HCT116 (cell line): ENCODE measurements around the gene MTUS2. TPM values are rescaled to one million over a fixed set of nuclear protein-coding genes. Genes with fewer than 3 reads are reported as not detected.
"Not testable (repeated sequence)": the region's sequence is repeated elsewhere in the genome, so short reads cannot be mapped to it uniquely, and the experiment has no call there.

ENCODE experiments used
- ATAC-seq: fragments of 200-7000 bp; cut with Tn5 transposase; 2 replicates; pipeline ENCODE4 v1.9.1; 2020; ENCODE audit warnings: mild to moderate bottlenecking, moderate library complexity
- BruUV-seq: library from RNA; stranded (reverse); fragments of 400-500 nt; replicated peaks from 2 replicates; lab custom pipeline; 2021; lab: Mats Ljungman, UMichigan
- CTCF ChIA-PET: fragments of 300-600 bp; sonication (Branson Sonifier 250); formaldehyde crosslinking; loops from one replicate; lab custom pipeline; 2021; ENCODE audit warnings: antibody characterized with exemption; lab: Charles Lee
- POLR2A ChIA-PET: fragments of 300-600, 350-600 bp; sonication (Branson Sonifier 250); formaldehyde crosslinking; loops from one replicate; lab custom pipeline; 2021; ENCODE audit warnings: antibody characterized with exemption; lab: Charles Lee
- RAD21 ChIA-PET, 2 experiments: fragments of 300-600 bp; sonication (Branson Sonifier 250); formaldehyde crosslinking; loops; one replicate each; lab custom pipeline; 2023; ENCODE audit warnings: low total read pairs in 2 of 2; ENCODE audit not compliant: uncharacterized antibody in 2 of 2, unreplicated experiment in 2 of 2, low non-redundant PET in 1 of 2; lab: Charles Lee
- DNase-seq: peaks from one replicate; pipeline ENCODE4 v3.0.0-alpha.2; 2010; ENCODE audit warnings: low read depth, low spot score
- H2AFZ ChIP-seq: fragments of 200-600 bp; shearing (Covaris generic), sonication (generic); 2 replicates; pipeline ENCODE4 v1.6.1; 2017; ENCODE audit warnings: low read depth, mixed run types, mixed read lengths, antibody characterized with exemption, low read length; ENCODE audit not compliant: poor library complexity, severe bottlenecking
- H3K27ac ChIP-seq: 2 replicates; pipeline ENCODE4 v1.5.1; 2012; ENCODE audit warnings: low read depth, low read length
- H3K27me3 ChIP-seq: fragments of 200-600 bp; sonication (generic); 2 replicates; pipeline ENCODE4 v1.6.1; 2016; ENCODE audit warnings: mixed run types, low read length, mixed read lengths; ENCODE audit not compliant: insufficient read depth
- H3K36me3 ChIP-seq, 2 experiments: fragments of 200-500 bp in 1 of 2; fragments of 200-600 bp in 1 of 2; sonication (Bioruptor generic) in 1 of 2; sonication (generic) in 1 of 2; 2 replicates each; pipeline versions ENCODE4 v1.5.1 to v1.6.1; 2014 to 2016; ENCODE audit warnings: low read length in 2 of 2, inconsistent platforms in 1 of 2, mixed read lengths in 1 of 2, mixed run types in 1 of 2; ENCODE audit not compliant: insufficient read depth in 2 of 2, control insufficient read depth in 1 of 2
- H3K4me1 ChIP-seq, 2 experiments: fragments of 200-600 bp in 1 of 2; sonication (generic) in 1 of 2; 2 replicates each; pipeline versions ENCODE4 v1.5.1 to v1.6.1; 2012 to 2017; ENCODE audit warnings: low read length in 2 of 2, inconsistent platforms in 1 of 2, mild to moderate bottlenecking in 1 of 2, mixed read lengths in 1 of 2, mixed run types in 1 of 2, moderate library complexity in 1 of 2; ENCODE audit not compliant: insufficient read depth in 2 of 2, control insufficient read depth in 1 of 2
- H3K4me2 ChIP-seq: fragments of 200-600 bp; sonication (generic); 2 replicates; pipeline ENCODE4 v1.6.1; 2017; ENCODE audit warnings: mixed run types, low read length, mixed read lengths
- H3K4me3 ChIP-seq, 2 experiments: fragments of 200-600 bp in 1 of 2; sonication (generic) in 1 of 2; replicated peaks in 1 of 2; 2 replicates each; pipeline ENCODE4 v1.5.1; 2011 to 2016; ENCODE audit warnings: low read length in 2 of 2, control low read depth in 1 of 2, low read depth in 1 of 2, mild to moderate bottlenecking in 1 of 2, mixed read lengths in 1 of 2, mixed run types in 1 of 2
- H3K79me2 ChIP-seq: fragments of 200-600 bp; sonication (generic); 2 replicates; pipeline ENCODE4 v1.6.1; 2017; ENCODE audit warnings: mild to moderate bottlenecking, mixed run types, low read length, moderate library complexity, mixed read lengths; ENCODE audit not compliant: insufficient read depth
- H3K9ac ChIP-seq: fragments of 200-600 bp; sonication (generic); 2 replicates; pipeline ENCODE4 v1.6.1; 2016; ENCODE audit warnings: low read length, mixed read lengths
- H3K9me2 ChIP-seq: fragments of 200-600 bp; sonication (generic), shearing (Covaris generic); 2 replicates; pipeline ENCODE4 v1.6.1; 2017; ENCODE audit warnings: mixed run types, mild to moderate bottlenecking, moderate library complexity; ENCODE audit not compliant: insufficient read depth
- H3K9me3 ChIP-seq, 2 experiments: fragments of 200-500 bp in 1 of 2; fragments of 200-600 bp in 1 of 2; sonication (Bioruptor generic) in 1 of 2; sonication (generic) in 1 of 2; 2 replicates each; pipeline ENCODE4 v1.6.1; 2014 to 2017; ENCODE audit warnings: low read length in 2 of 2, mixed read lengths in 2 of 2, inconsistent platforms in 1 of 2, low read depth in 1 of 2, mild to moderate bottlenecking in 1 of 2, mixed run types in 1 of 2, moderate library complexity in 1 of 2; ENCODE audit not compliant: control insufficient read depth in 1 of 2, insufficient read depth in 1 of 2
- H4K20me1 ChIP-seq: fragments of 200-600 bp; sonication (generic), shearing (Covaris generic); 2 replicates; pipeline ENCODE4 v1.6.1; 2017; ENCODE audit warnings: mixed run types, mild to moderate bottlenecking, moderate library complexity; ENCODE audit not compliant: insufficient read depth
- CEBPB ChIP-seq: IDR thresholded peaks from 2 replicates; pipeline ENCODE4 v1.6.1; 2012; ENCODE audit warnings: low read depth
- ELF1 ChIP-seq: IDR thresholded peaks from 2 replicates; pipeline ENCODE4 v1.6.1; 2012; ENCODE audit warnings: low read depth, borderline replicate concordance
- FOSL1 ChIP-seq: IDR thresholded peaks from 2 replicates; pipeline ENCODE4 v1.6.1; 2012; ENCODE audit warnings: low read depth
- POLR2A ChIP-seq: IDR thresholded peaks from 2 replicates; pipeline ENCODE4 v1.7.0; 2011; ENCODE audit warnings: borderline replicate concordance; ENCODE audit not compliant: insufficient read depth, insufficient read length; ENCODE audit errors: extremely low read depth
- POLR2AphosphoS5 ChIP-seq: IDR thresholded peaks from 2 replicates; pipeline ENCODE4 v1.6.1; 2011; ENCODE audit warnings: mild to moderate bottlenecking, low read depth, low read length, moderate library complexity
- RAD21 ChIP-seq: IDR thresholded peaks from 2 replicates; pipeline ENCODE4 v1.6.1; 2012; ENCODE audit warnings: low read depth, mild to moderate bottlenecking
- SP1 ChIP-seq: IDR thresholded peaks from 2 replicates; pipeline ENCODE4 v1.6.1; 2012; ENCODE audit warnings: low read depth
- SRF ChIP-seq: IDR thresholded peaks from 2 replicates; pipeline ENCODE4 v1.6.1; 2012; ENCODE audit warnings: low read depth
- TCF7L2 ChIP-seq: IDR thresholded peaks from 2 replicates; pipeline ENCODE4 v1.7.0; 2011; ENCODE audit warnings: borderline replicate concordance, inconsistent platforms; ENCODE audit not compliant: insufficient read depth, insufficient read length; ENCODE audit errors: extremely low read depth
- YY1 ChIP-seq: IDR thresholded peaks from 2 replicates; pipeline ENCODE4 v1.6.1; 2011; ENCODE audit warnings: low read length, low read depth, moderate library complexity, mild to moderate bottlenecking; ENCODE audit not compliant: insufficient replicate concordance; ENCODE audit errors: extremely low read depth
- ZNF274 ChIP-seq: fragments of 200-500 bp; sonication (Bioruptor generic); IDR thresholded peaks from 2 replicates; pipeline ENCODE4 v1.6.1; 2014; ENCODE audit warnings: mild to moderate bottlenecking, low read depth, low read length, inconsistent platforms
- intact Hi-C: fragments of 100-400 bp; cut with micrococcal nuclease; formaldehyde crosslinking; loops from 2 replicates; pipeline ENCODE4 v1.10.0; 2022
- total RNA-seq: library from RNA; stranded (reverse); gene quantifications from one replicate; pipeline ENCODE4 v1.2.1, GENCODE V29; 2021; ENCODE audit not compliant: unreplicated experiment
- TF ChIP-seq, protein P1 (sequence below): IDR thresholded peaks from 2 replicates; pipeline ENCODE4 v1.6.1; 2012; ENCODE audit warnings: low read depth
- TF ChIP-seq, protein P2 (sequence below): IDR thresholded peaks from 2 replicates; pipeline ENCODE4 v1.6.1; 2012

MTUS2 gene
- total RNA-seq, 1 experiment from 2014 or later, result 0.02 TPM

GRCh38 chr13:29339386-29340272, 519.5 kb downstream of the MTUS2 start (continued):
- TF ChIP-seq ZNF274 (no peak), FOSL1 (no peak)

- POLR2A ChIA-PET, H3K79me2 ChIP-seq, RAD21 ChIA-PET, DNase-seq, H3K9me3 ChIP-seq, H3K4me1 ChIP-seq, H3K36me3 ChIP-seq, ATAC-seq, intact Hi-C loops, BruUV-seq, H3K9me2 ChIP-seq, H3K27ac ChIP-seq, H3K4me2 ChIP-seq, H3K9ac ChIP-seq, H3K4me3 ChIP-seq, H2AFZ ChIP-seq, H4K20me1 ChIP-seq, CTCF ChIA-PET: not testable (repeated sequence)
- peaks cover 25% of the 10 kb centered on the region for H3K27me3 ChIP-seq
Observed at GRCh38 chr13:29345860-29346582, 525.9 kb downstream of the MTUS2 start.

GRCh38 chr13:29355029-29355428, 534.9 kb downstream of the MTUS2 start:
- ATAC-seq, result no peak
- Histone ChIP-seq H3K9ac (no peak overlapping the region), H4K20me1 (no peaks in the 10 kb centered on the region), H3K4me1 (no peaks in the 10 kb centered on the region), H3K9me3 (no peaks in the 10 kb centered on the region), H3K4me2 (no peak overlapping the region), H3K4me3 (no peak overlapping the region), H3K36me3 (no peaks in the 10 kb centered on the region), H3K27ac (no peak overlapping the region), H3K79me2 (no peaks in the 10 kb centered on the region), H3K9me2 (no peaks in the 10 kb centered on the region), H2AFZ (no peak overlapping the region)
- no peak for DNase-seq
- intact Hi-C loops, result no loop called here
- ChIA-PET RAD21 (no interaction called here), POLR2A (no interaction called here), CTCF (no interaction called here)
- no TSS peak for BruUV-seq
- no peak for TF ChIP-seq SRF
- no peak for TF ChIP-seq ELF1
- TF ChIP-seq CEBPB, result no peak
- TF ChIP-seq POLR2A, result no peak
- no peak for TF ChIP-seq SP1
- no peak for TF ChIP-seq YY1
- TF ChIP-seq RAD21, result no peak
- TF ChIP-seq, protein P1, sequence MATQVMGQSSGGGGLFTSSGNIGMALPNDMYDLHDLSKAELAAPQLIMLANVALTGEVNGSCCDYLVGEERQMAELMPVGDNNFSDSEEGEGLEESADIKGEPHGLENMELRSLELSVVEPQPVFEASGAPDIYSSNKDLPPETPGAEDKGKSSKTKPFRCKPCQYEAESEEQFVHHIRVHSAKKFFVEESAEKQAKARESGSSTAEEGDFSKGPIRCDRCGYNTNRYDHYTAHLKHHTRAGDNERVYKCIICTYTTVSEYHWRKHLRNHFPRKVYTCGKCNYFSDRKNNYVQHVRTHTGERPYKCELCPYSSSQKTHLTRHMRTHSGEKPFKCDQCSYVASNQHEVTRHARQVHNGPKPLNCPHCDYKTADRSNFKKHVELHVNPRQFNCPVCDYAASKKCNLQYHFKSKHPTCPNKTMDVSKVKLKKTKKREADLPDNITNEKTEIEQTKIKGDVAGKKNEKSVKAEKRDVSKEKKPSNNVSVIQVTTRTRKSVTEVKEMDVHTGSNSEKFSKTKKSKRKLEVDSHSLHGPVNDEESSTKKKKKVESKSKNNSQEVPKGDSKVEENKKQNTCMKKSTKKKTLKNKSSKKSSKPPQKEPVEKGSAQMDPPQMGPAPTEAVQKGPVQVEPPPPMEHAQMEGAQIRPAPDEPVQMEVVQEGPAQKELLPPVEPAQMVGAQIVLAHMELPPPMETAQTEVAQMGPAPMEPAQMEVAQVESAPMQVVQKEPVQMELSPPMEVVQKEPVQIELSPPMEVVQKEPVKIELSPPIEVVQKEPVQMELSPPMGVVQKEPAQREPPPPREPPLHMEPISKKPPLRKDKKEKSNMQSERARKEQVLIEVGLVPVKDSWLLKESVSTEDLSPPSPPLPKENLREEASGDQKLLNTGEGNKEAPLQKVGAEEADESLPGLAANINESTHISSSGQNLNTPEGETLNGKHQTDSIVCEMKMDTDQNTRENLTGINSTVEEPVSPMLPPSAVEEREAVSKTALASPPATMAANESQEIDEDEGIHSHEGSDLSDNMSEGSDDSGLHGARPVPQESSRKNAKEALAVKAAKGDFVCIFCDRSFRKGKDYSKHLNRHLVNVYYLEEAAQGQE, result no peak
- TF ChIP-seq POLR2AphosphoS5, result no peak
- TF ChIP-seq ZNF274, result no peak
- TF ChIP-seq TCF7L2, result no peak
- TF ChIP-seq, protein P2, sequence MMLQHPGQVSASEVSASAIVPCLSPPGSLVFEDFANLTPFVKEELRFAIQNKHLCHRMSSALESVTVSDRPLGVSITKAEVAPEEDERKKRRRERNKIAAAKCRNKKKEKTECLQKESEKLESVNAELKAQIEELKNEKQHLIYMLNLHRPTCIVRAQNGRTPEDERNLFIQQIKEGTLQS, result no peak
- TF ChIP-seq, all 23 proteins: peak for 0
- peaks cover 68% of the 10 kb centered on the region for H3K27me3 ChIP-seq
